NCI-H226 (cell line): ENCODE measurements around the gene EOGT.

Source experiments
- DNase-seq: peaks from one replicate; pipeline ENCODE4 v3.0.0-alpha.2; 2015

Gene EOGT

GRCh38 chr3:69013253-69014021 is at the start of gene EOGT:
Gene EOGT (minus strand): TSS chr3:69013684. CDS start chr3:69009846, 3,838 bp downstream.
- DNase-seq: peak; percentile 43

DNA sequence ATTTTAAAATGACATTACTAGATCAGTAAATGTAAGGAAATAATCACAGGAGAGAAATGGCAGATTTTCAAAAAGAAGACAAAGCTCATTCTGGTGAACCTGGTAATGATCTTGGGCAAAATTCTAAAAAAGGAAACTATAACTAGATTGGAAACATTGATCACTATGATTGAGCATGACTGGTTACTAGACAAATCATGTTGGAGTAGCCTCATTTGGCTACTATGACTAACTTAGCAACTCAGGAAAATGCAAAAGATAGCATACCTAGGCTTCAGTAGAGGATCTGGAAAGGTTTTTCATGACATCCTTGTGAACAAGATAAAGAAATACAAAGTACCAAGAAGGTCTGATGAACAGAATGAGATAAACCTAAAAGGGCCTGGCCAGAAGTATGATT is 46.2 kb upstream of the EOGT start:
- no peak for DNase-seq

DNA sequence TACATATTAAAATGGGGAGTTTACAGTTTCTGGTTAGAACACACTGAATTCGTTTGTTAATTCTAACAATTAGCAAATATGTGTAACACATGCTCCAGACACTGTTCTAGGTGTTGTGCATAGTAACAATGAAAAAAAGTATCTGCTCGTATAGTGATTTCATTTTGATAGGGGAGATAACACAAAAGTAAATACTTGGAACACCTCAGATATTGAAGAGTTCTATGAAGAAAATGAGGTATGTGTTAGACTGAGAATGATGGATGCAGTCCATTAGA is 45.4 kb upstream of the EOGT start:
- no peak for DNase-seq

GRCh38 chr3:69058180-69058946 is 44.9 kb upstream of the EOGT start:
- DNase-seq: no peak

GRCh38 chr3:69052472-69052898 is 39.0 kb upstream of the EOGT start:
- DNase-seq: no peak

DNA sequence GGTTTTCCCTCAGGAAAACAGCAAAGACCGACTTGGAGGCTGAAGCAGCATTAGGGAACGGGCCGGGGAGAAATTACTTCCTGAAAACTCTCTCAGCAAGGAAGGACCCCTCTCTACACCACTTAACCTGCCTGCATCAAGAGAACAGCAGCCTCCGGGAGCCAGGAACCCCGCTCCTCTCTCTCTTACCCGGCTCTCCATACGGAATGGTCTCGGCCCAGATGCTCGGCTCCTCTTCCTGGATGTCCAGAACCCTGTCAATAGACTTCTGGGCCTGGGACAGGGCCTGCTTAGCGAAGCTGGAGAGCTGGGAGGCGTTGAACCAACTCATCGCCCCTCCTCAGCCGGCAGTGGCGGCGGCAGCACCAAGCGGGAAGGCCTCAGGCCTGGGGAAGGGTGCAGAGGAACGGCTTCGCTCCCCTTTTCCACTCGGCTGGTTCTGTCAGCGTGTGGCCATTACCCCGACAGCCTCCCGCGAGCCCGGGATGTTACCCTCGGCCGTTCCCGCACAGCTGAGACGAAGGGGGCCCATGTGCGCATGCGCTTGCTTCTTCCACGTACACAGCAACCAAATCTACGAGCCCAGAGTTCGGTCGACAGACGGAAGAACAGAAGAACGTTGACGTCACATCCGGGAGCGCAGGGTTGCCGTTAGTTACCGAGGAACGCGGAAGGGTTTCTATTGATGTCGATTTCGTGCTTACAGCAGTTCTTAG is 38.4 kb upstream of the EOGT start, which contains the start of gene TMF1:
Gene TMF1 (minus strand): TSS at position 578 of the 716 bp plus-strand sequence. CDS start 247 bp downstream, at position 331.
- DNase-seq: peak; percentile 92

GRCh38 chr3:69048990-69049389 is 35.5 kb upstream of the EOGT start:
- DNase-seq: no peak

GRCh38 chr3:69044608-69045007 is 31.1 kb upstream of the EOGT start:
- DNase-seq: no peak

DNA sequence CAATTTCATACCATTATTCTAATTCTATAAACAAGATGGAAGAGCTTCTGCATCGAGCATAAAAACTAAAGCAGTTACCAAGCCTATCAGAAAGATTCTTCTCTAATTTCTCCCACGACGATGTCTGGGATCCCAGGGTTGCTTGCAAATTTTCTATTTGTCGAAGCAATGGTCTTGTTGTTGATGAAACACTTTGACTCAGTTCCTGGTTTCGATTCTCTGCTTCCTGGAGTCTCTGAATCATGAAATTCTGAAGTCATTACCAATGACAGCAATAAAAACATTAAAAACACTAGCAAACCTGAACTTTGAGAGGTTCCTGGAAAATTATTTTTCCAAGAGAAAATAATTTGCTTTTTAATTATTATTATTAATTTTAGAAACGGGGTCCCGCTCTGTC is 20.0 kb upstream of the EOGT start:
- peak; percentile 43 for DNase-seq

- no peak for DNase-seq
Measured at GRCh38 chr3:69032737-69033136, 19.3 kb upstream of the EOGT start.

GRCh38 chr3:69032142-69032541 is 18.7 kb upstream of the EOGT start:
- DNase-seq: peak; percentile 19

DNA sequence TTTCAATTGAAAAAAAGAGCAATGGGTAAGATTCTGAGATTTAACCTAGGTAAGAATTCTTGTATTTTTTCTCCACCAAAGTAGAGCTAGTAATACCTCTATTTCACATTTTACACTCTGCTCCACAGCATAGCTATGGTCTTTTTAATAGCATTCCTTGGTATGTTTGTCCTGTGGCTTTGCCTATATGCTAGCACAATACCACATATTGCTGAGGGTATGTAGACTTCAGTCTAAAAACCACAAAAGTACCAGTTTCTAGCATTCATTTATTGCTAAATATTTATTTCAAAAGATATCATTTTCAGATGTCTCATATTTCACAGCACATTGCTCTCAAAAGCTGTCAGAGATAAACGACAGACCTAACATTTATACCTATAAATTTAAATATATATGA is 18.2 kb upstream of the EOGT start:
- no peak for DNase-seq

DNA sequence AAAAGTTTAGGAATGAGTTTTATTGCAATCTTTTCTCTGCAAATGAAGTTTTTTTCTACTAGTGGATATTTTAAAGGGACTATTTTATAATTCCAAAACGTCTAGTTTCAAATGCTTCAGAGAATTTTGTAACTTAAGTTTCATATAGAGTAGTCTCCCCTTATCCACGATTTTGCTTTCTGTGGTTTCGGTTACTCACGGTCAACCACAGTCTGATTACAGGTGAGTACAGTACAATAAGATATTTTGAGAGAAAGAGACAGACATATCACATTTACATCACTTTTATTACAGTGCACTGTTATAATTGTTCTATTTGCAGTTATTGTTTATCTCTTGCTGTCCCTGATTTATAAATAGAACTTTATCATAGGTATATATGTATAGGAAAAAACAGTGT is 7.4 kb upstream of the EOGT start:
- DNase-seq: no peak

DNA sequence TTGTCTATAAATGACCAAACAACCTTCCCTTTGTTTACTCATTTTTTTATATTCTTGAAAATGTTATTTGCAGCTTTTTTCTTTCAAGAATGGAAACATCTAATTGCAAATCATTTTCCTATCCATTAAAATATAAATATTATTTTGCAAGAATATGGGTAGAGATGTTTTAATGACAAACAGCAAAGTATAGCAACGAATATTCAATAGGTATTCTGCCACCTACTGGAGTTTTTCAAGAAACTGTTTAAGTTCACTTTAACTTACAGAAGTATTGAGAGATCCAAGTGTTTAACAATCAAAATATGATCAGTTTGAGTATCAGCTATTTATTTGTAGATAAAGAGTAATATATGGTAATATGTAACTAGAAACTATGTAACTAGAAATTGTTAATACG is 6.9 kb upstream of the EOGT start:
- DNase-seq: no peak

GRCh38 chr3:69016901-69017300 is 3.4 kb upstream of the EOGT start:
- DNase-seq: no peak

DNA sequence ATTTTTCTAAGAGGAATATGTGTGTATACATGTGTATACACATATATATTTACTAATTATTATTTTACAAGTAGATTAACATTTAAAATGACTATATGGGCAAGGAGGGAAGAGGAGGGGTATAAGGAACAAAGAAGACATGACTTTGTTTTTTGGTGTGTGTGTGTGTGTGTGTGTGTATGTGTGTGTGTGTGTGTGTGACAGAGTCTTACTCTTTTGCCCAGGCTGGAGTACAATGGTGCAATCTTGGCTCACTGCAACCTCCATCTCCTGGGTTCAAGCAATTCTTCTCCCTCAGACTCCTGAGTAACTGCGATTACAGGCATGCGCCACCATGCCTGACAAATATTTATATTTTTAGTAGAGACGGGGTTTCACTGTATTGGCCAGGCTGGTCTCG is 2.6 kb upstream of the EOGT start:
- no peak for DNase-seq

- DNase-seq: no peak
Measured at GRCh38 chr3:69014022-69014580, 617 bp upstream of the EOGT start.

DNA sequence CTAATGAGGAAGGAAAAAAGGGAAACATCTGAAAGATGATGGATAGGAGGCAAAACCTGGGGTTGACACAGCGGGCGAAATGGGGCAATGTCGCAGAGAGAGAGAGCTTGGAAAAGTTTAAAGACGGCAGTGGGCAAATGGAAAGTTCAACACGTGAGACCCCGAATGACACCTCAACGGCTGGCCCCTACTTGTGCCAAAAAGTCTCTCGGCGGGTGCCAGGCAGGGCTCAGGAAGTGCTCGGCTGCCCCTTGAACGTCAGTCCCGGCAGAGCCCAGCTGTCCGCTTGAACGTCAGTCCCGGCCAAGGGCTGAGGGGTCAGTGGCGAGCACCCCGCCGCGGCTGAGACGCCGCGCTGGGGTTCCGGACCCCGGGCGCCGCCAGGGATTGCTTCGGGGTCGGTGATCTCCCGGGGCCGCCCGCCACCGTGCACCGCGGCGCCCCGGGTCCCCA is 658 bp downstream of the EOGT start:
- DNase-seq: no peak

GRCh38 chr3:69012100-69012799 is 1.2 kb downstream of the EOGT start:
- DNase-seq: no peak

DNA sequence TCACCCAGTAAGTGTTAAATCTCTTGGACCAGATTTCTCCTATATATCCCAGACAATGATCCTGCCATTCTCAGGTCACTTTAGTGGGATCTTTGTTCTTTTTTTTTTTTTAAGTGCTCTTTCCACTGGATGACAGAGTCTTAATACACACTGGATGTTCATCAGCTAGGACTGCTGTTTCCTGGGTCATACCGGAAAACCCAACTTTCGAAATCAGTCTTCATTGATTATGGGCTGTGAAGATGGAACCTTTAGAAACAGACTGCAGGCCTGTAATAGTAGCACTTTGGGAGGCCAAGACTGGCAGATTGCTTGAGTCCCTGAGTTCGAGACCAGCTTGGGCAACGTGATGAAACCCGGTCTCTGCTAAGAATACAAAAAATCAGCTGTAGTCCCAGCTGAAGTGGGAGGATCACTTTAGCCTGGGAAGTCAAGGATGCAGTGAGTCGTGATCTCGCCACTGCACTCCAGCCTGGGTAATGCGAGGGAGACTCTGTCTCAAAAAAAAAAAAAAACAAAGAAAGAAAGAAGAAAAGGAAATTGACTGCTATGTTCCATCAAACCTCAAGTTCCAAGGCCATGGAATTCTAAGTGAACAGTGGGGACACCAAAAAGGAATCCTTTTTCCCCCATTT is 2.3 kb downstream of the EOGT start:
- no peak for DNase-seq

GRCh38 chr3:69009559-69010410 is 3.7 kb downstream of the EOGT start:
- no peak for DNase-seq
